ENCODE measurements around the gene DDAH2.

- TF ChIP-seq, protein P1, sequence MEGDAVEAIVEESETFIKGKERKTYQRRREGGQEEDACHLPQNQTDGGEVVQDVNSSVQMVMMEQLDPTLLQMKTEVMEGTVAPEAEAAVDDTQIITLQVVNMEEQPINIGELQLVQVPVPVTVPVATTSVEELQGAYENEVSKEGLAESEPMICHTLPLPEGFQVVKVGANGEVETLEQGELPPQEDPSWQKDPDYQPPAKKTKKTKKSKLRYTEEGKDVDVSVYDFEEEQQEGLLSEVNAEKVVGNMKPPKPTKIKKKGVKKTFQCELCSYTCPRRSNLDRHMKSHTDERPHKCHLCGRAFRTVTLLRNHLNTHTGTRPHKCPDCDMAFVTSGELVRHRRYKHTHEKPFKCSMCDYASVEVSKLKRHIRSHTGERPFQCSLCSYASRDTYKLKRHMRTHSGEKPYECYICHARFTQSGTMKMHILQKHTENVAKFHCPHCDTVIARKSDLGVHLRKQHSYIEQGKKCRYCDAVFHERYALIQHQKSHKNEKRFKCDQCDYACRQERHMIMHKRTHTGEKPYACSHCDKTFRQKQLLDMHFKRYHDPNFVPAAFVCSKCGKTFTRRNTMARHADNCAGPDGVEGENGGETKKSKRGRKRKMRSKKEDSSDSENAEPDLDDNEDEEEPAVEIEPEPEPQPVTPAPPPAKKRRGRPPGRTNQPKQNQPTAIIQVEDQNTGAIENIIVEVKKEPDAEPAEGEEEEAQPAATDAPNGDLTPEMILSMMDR (IDR thresholded peaks at IDR 0.05) = no peak
- no peak for TF ChIP-seq POLR2AphosphoS5 (IDR thresholded peaks at IDR 0.05)
- no peak for TF ChIP-seq POLR2A (IDR thresholded peaks at IDR 0.05)
These were observed 37.5 kb downstream of the DDAH2 start for GRCh38 chr6:31691564-31692108.

Measured in transverse colon (tissue), 4 donors.